Measurements from ENCODE around the gene RAPGEF4.

DNA sequence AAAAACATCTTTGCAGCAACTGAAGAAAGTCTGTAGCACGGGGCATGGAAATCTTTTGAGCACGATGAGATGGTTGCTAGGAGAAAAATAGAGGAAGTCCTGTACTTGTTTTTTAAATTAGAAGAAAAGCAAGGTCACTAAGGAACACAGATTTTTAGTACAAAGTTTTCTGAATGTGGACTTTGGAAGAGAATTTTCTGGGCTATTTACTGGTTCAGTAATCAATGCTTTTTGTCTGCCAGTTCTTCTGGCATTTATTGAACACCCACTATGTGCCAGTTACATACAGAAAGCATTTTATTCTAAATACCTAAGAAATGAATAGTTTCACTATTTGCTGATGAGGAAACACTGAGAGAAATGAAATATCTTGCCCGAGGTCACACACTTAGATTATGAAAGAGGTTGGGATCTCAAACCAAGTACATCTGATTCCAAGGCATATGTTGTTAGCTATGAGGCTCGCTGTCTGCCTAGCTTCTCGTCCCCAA is 324.4 kb downstream of the RAPGEF4 start:
- no peak for TF ChIP-seq POLR2A (IDR thresholded peaks at IDR 0.05)
- TF ChIP-seq, protein P1, sequence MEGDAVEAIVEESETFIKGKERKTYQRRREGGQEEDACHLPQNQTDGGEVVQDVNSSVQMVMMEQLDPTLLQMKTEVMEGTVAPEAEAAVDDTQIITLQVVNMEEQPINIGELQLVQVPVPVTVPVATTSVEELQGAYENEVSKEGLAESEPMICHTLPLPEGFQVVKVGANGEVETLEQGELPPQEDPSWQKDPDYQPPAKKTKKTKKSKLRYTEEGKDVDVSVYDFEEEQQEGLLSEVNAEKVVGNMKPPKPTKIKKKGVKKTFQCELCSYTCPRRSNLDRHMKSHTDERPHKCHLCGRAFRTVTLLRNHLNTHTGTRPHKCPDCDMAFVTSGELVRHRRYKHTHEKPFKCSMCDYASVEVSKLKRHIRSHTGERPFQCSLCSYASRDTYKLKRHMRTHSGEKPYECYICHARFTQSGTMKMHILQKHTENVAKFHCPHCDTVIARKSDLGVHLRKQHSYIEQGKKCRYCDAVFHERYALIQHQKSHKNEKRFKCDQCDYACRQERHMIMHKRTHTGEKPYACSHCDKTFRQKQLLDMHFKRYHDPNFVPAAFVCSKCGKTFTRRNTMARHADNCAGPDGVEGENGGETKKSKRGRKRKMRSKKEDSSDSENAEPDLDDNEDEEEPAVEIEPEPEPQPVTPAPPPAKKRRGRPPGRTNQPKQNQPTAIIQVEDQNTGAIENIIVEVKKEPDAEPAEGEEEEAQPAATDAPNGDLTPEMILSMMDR (IDR thresholded peaks at IDR 0.05) = no peak
- TF ChIP-seq POLR2AphosphoS5 (IDR thresholded peaks at IDR 0.05) = no peak
